NOMO-1 (cell line): ENCODE data around the gene NDUFS6.

Experiments
- DNase-seq, 2 experiments: peaks; one replicate each; lab custom pipeline; 2025; ENCODE audit not compliant: unreplicated experiment in 2 of 2; lab: John Stamatoyannopoulos, UW

The NDUFS6 gene

GRCh38 chr5:1845696-1846095 is 44.5 kb downstream of the NDUFS6 start:
- no peak for DNase-seq

DNA sequence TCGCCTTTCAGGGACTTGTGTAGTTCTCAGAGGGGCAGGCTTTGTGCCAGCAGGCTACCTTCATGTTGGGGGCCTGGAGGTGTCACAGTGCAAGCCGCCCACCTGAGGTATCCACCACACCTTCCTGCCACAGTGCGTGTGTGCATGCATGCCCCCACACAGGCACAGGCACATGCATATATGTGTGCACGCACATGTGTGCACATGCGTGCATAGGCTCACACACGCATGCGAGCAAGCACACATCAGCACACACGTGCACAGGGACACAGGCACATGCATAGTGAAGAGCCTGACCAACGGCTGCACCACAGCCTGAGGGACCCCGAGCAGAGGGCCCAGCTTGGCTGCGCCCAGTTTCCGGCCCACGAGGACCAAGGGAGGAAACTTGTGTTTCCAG is 45.4 kb downstream of the NDUFS6 start:
- no peak for DNase-seq

DNA sequence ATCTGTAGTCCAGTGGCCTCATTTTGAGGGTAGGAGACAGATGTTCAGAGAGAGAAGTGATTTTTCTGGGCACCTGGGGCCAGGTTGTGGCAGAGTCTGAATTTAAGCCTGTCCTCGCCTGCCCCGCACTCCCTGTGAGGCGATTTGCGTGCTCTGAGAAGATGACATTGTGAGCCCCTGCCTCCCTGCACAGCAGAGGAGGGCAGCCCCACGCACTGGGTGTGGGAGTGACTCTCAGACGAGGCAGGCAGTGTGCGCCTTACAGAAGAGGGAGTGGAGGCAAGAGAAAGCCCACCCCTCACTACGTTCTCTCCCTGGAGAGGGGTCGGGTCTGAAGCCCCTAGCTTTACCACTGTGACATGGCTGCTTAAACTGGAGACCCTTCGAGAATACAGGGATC is 45.8 kb downstream of the NDUFS6 start:
- no peak for DNase-seq

- DNase-seq = no peak
These were observed 46.4 kb downstream of the NDUFS6 start for GRCh38 chr5:1847611-1848010.

GRCh38 chr5:1850324-1851154 is 49.3 kb downstream of the NDUFS6 start:
- DNase-seq = no peak

DNA sequence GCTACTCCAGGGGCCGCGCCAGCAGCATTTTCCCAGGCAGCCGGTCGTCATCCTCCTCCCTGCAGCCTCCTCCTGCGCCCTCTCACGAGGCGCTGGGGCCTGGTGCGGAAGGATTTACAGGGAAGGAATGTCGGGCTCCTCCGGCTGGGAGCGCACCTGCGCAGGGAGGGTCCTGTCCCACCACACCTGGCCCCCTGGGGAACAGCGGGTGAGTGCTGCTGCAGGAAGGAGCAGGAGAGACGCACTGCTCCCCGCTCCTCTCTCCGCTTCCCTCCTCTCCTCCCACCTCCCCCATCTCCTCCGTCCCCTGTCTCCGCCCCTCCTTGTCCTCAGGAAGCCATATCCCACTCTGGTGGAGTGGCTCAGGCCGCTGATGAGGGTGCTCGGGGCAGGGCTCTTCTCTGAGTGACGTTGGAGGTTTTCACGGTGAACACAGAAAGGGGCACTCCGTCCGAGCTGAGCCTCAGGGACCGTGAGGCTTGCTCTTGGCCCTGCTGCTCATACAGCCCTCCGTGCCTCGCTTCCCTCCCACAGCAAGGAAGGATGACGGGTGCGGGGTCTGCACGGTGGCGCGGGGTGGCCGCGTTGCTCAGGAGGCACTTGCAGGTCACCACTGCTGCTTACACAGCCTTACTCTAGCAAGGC is 50.2 kb downstream of the NDUFS6 start:
- no peak for DNase-seq

GRCh38 chr5:1852324-1852947 is 51.2 kb downstream of the NDUFS6 start:
- DNase-seq = no peak

- DNase-seq = no peak
These were observed 52.3 kb downstream of the NDUFS6 start for GRCh38 chr5:1853531-1853930.

GRCh38 chr5:1855075-1855474 is 53.9 kb downstream of the NDUFS6 start:
- no peak for DNase-seq

- DNase-seq = no peak
These were observed 54.4 kb downstream of the NDUFS6 start for GRCh38 chr5:1855596-1855995.

DNA sequence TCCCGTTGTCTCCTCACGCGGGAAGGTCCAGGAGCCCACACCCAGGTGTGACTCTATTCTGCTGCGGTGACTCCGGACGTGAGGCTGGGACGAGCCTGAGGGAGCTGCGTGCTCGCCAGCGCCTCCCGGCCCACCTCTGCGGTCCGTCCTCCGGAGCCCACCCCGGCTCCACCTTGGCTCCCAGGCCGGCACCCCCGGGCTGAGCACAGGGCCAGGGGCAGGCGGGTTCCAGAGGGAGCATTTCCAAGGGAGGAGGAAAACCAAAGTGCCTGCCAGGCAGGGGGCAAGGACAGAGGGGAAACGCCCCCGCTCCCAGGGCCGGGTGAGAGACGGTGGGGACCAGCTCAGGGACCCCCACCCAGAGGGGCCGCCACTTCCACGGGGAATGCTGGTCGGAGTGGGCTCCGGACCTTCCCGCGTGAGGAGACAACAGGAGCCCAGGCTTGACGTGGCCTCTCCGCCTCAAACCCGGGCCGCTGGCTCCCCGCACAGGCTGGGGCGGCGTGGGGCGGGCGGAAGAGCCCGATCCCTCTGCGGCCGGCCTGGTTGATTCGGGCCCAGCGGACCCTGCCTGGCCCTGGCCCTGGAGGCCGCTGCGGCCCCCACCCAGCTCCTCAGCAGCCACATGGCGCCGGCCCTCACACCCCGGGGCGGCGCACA is 55.5 kb downstream of the NDUFS6 start:
- DNase-seq = no peak

DNA sequence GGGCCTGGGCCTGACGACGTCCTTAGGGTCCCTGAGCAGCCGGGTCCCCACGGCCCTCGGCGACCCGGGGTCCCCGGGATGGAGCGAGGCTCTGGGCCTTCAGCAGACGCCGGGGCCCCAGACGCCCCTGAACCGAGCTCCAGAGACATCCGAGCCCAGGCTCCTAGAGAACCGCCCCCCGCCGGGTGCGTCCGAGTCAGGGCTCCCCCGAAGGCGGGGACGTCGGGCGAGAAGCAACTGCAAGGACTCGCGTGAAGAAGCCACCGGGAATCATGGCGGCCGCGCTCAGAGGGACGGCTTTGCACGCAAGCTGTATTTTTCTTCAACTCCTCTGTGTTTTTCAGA is 56.0 kb downstream of the NDUFS6 start:
- DNase-seq = no peak

GRCh38 chr5:1858436-1858835 is 57.2 kb downstream of the NDUFS6 start:
- no peak for DNase-seq

GRCh38 chr5:1859099-1859498 is 57.9 kb downstream of the NDUFS6 start:
- no peak for DNase-seq

GRCh38 chr5:1860021-1860610 is 58.9 kb downstream of the NDUFS6 start:
- DNase-seq = no peak

DNA sequence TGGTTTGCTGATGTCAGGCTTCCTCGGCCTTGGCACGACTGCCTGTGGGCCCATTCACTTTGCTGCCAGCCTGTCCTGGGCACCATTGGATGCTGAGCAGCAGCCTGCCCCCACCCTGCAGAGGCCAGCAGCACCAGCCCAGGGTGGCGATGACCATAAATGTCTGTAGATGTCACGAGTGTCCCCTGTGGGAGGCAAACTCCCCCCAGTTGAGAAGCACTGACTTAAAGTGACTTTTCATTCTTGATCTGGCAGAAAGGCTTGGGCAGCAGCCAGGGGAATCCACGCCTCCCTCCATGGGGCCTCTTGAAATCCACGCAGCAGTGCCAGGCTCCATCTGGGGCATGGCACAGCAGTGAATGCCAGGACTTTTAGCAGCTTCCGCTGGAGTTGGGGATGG is 59.7 kb downstream of the NDUFS6 start:
- no peak for DNase-seq

DNA sequence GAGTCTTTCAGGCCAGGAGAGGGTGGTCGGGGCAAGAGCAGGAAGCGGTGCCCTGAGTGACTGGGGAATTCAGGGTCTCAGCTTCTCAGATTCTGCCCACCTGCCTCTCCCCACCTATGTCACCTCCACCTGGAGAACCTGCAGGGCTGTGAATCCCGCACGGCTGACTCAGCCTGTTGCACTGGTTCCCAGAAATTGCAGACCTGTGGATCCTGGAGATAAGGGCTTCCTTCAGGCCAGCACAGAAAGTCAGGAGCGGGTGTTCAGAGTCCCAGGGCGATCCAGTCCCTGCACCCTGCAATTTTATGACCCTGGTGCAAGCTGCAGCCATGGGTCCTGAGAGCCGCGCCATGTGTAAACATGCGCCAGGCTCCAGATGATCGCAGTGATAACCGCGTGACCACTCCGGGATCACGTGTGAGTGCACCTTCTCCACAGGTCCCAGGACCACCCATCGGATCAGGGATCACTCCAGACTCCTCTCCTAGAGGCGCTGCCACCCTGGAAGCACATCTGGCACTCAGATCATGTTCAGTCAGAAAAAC is 63.8 kb downstream of the NDUFS6 start:
- DNase-seq = no peak

GRCh38 chr5:1865486-1865885 is 64.3 kb downstream of the NDUFS6 start:
- no peak for DNase-seq
